ENCODE measurements around the gene MYEF2. TPM values are rescaled to one million over a fixed set of nuclear protein-coding genes. Genes with fewer than 3 reads are reported as not detected.

Gene MYEF2
- total and polyA plus RNA-seq, 2 donors (not counting 3 experiments of a cell fraction or from before 2014, with no cell fraction given): 11.6 to 54.8 TPM

- Histone ChIP-seq H3K9me3 (replicated peaks; ENCODE audit: control insufficient read depth, insufficient read depth, low read length) (no peaks in the 10 kb centered on the region), H3K9me1 (replicated peaks; ENCODE audit: control insufficient read depth, extremely low read depth, insufficient read depth, low read length) (no peaks in the 10 kb centered on the region), H2AFZ (ENCODE audit: low read depth, low read length) (no peak overlapping the region), H3K79me2 (ENCODE audit: control insufficient read depth, insufficient read depth, low read length) (no peaks in the 10 kb centered on the region), H3K9ac (replicated peaks; ENCODE audit: extremely low read depth, insufficient read depth, low read length) (no peak overlapping the region), H3K27ac (ENCODE audit: insufficient read depth, low read depth, low read length) (no peak overlapping the region), H3K4me1 (ENCODE audit: control insufficient read depth, extremely low read depth, insufficient read depth, low read length) (no peaks in the 10 kb centered on the region), H4K20me1 (replicated peaks; ENCODE audit: control insufficient read depth, extremely low read depth, insufficient read depth, low read length) (no peaks in the 10 kb centered on the region), H3K4me2 (ENCODE audit: insufficient read depth, low read length) (no peak overlapping the region), H3K4me3 (replicated peaks in 1 of 3; ENCODE audit: insufficient read depth in 1 of 3, low read depth in 1 of 3, low read length in 3 of 3) (no peak overlapping the region), H3K36me3 (ENCODE audit: control insufficient read depth in 2 of 2, extremely low read depth in 1 of 2, insufficient read depth in 2 of 2, low read length in 2 of 2) (no peaks in the 10 kb centered on the region), H3K27me3 (ENCODE audit: control insufficient read depth in 2 of 2, insufficient read depth in 2 of 2, low read length in 2 of 2) (peaks cover 10 to 44% of the 10 kb centered on the region in 2 experiments)
- BruUV-seq (replicated peaks): no TSS peak
- CTCF ChIA-PET: no interaction called here
- POLR2A ChIA-PET: no interaction called here
- FAIRE-seq (peak; percentile 86), DNase-seq (ENCODE audit: low read depth, low spot score) (peak; percentile 65)
- intact Hi-C loops (cut with micrococcal nuclease) (no loop called here), dilution Hi-C loops (cut with MboI; ENCODE audit: extremely low pct_ligation_motif_present, low sequenced_read_pairs) (no loop called here)
- no peak for TF ChIP-seq MYC (IDR thresholded peaks at IDR 0.05; ENCODE audit: low read depth, low read length)
- no peak for TF ChIP-seq EZH2 (IDR thresholded peaks at IDR 0.05; ENCODE audit: borderline replicate concordance, low read depth, low read length, severe bottlenecking)
- no peak for TF ChIP-seq POLR2A (IDR thresholded peaks at IDR 0.05; ENCODE audit: low read depth, low read length)
- TF ChIP-seq POLR2AphosphoS5 (IDR thresholded peaks at IDR 0.05; ENCODE audit: insufficient read depth, low read depth, low read length): no peak
- TF ChIP-seq CTCF (IDR thresholded peaks at IDR 0.05; ENCODE audit: extremely low read depth in 1 of 2, insufficient read depth in 1 of 2, low read depth in 1 of 2, low read length in 2 of 2): no peak
- no peak for TF ChIP-seq FOS (IDR thresholded peaks at IDR 0.05; ENCODE audit: borderline replicate concordance, insufficient read depth, low read length)
- TF ChIP-seq JUN (IDR thresholded peaks at IDR 0.05; ENCODE audit: borderline replicate concordance, insufficient read depth, insufficient read length, low read depth): no peak
- no peak for TF ChIP-seq MAX (IDR thresholded peaks at IDR 0.05; ENCODE audit: insufficient read depth, insufficient read length)
- TF ChIP-seq GATA2 (IDR thresholded peaks at IDR 0.05; ENCODE audit: insufficient read depth, insufficient read length, low read depth, low read length): no peak
Observed at GRCh38 chr15:48190932-48191573, 13.0 kb upstream of the MYEF2 start.
